Measurements from ENCODE around the gene KRTAP10-8.
"Not testable (repeated sequence)": the region's sequence is repeated elsewhere in the genome, so short reads cannot be mapped to it uniquely, and the experiment has no call there.

The KRTAP10-8 gene, protein sequence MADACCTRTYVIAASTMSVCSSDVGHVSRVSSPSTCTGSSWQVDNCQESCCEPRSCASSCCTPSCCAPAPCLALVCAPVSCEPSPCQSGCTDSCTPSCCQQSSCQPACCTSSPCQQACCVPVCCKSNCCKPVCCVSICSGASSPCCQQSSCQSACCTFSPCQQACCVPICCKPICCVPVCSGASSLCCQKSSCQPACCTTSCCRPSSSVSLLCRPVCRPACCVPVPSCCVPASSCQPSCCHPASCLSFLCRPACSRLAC

DNA sequence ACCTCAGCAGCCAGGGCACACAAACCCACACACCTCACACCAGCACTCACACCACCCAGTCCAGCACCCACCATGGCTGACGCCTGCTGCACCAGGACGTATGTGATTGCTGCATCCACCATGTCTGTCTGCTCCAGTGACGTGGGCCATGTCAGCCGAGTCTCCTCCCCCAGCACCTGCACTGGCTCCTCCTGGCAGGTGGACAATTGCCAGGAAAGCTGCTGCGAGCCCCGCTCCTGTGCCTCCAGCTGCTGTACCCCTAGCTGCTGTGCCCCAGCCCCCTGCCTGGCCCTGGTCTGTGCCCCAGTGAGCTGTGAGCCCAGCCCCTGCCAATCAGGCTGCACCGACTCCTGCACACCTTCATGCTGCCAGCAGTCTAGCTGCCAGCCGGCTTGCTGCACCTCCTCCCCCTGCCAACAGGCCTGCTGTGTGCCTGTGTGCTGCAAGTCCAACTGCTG lies at the start of gene KRTAP10-8:
Gene KRTAP10-8 (plus strand): TSS at position 51 of the 458 bp plus-strand sequence. CDS start 22 bp downstream, at position 73.
- DNase-seq (ENCODE audit: low spot score), result no peak

DNA sequence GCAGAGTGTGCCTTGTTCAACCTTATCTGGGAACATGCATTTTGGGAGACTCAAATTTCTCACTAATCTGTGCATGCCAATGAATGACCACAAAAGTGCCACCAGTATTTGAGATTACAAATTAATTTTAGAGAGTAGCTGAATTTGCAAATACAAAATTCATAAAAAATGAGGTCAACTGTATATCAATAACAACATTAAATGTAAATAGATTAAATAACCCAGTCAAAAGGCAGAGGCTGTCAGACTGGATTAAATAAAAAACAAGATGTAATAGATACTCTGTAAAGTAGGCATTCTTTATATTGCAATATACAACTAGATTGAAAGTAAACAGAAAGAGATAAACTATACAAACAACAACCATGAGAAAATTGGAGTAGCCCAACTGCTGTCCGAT lies 47.8 kb upstream of the KRTAP10-8 start:
- no peak for DNase-seq (ENCODE audit: low spot score)

DNA sequence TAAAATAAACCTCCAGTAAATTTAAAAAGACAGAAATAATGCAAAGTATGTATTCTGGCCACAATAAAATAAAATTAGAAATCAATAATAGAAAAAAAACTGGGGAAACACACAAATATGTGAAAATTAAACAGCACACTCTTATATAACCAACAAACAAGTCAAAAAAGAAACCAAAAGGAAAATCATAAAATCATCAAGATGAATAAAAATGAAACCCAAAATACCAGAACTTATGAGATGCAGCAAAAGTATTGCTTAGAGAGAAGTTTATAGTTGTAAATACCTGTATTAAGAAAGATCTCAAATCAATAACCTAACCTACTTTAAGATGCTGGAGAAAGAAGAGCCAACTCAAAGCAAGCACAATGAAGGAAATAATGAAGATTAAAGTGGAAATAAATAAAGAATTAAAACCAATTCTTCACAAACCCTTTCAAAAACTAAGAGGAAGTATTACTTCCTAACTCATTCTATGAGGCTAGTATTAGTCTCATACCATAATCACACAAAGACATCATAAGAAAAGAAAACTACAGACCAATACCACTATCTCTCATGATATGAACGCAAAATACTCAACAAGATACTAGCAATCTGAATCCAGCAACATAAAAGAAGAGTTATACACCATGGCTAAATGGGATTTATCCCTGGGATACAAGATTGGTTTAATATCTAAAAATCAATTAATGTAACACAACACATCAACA lies 46.8 kb upstream of the KRTAP10-8 start:
- no peak for DNase-seq (ENCODE audit: low spot score)

DNA sequence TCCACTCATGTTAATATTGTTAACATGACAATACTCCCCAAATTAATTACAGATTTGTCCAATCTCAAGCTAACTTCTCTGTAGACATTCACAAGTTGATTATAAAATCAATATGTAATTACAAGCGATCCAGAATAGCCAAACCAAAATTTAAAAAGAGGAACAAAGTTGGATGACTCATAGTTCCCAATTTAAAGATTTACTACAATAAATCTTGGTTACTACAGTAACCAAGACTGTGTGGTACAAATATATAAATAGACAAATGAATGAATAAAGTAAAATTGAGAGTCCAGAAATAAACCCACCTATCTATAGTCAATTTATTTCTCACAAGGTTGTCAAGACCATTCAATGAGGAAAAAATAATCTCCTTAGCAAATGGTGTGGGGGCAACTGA lies 45.5 kb upstream of the KRTAP10-8 start:
- DNase-seq (ENCODE audit: low spot score), result no peak

DNA sequence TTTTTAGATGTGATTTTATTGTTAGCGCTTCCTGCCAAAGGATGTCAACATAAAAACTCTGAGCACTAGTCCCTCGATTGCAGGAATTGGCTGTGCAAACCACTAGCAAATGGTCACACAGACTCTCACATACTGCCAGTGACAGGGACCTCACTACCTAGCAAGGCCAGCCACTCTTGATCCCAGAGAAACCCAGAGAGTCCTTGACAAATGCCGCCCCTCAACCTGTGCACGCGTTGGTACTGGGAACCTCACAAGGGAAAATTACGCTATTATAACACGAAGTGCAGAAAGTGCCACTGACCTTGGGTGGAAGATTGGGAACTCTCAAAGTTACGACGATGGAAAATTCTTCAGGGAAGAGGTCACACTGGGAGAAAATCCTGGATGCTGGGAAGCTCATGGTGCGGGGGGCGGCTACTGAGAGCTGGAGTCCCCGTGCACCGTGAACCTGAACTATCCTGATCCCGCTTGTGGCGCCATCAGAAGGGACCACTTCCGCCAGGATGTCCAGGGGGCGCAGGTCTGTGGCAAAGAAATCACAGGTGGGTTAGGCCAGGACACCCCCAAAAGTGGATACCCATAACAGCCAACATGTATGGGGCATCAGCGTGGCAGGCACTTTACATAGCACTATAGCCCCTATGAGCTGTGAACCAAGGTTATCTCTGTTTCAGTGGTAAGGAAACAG lies 44.3 kb upstream of the KRTAP10-8 start:
- no peak for DNase-seq (ENCODE audit: low spot score)

DNA sequence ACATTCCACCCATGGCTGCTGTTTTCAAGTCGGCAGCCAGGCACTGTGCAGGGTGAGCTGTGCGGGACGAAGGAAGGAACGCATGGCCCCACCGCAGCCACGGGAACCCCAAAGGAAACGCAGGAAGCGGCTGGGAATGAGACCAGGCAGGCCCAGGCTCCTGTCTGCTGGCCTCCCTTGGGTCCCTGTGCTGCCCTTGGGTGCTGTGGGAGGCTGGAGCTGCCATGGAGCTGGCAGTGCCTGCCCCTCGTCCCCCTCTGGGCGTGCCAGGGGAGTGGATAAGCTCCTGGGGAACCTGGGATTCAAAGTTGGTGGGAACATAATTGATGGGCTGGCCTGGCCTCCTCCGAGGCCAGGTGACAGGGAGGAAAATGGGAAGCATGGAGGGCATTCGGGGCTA lies 43.6 kb upstream of the KRTAP10-8 start:
- DNase-seq (ENCODE audit: low spot score), result no peak

DNA sequence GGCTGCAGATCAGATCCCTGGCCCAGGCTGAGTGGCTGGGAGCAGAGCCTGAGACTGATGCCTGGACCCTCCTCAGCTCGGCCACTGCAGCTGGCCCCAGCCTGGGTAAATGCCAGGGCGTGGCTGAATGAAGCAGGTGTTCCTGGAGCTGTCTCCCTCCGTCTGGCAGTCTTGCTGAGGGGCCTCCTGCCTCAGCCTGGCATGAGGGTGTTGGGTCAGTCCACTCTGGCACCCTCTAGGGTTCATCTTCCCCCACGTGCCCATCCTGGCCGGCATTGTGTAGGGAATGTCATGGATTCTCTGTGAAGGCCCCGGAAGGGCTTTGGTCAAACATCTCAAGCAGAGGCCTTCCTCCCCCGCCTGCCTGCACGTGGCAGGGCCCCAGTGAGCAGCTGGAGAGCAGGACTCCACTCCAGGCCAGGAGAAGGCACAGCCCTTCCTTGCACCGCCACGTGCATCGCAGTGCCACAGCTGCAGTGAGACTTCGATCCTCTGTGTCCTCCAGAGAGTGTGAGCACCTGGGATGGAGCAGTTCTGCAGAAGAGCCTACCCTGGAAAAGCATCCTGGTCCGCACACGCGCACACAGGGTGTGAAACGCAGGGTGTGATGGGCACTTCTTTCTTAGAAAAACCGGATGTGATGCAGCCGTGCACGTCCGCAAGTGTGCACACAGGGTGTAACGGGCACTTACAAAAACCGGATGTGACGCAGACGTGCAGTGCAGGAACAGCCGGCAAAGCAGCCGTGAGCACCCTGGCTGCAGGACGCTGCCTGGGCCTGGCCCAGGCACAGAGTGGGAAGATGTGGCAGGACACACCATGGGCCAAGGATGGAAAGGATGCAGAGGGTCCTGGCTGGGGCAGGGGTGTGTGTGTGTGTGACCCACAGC lies 43.0 kb upstream of the KRTAP10-8 start:
- no peak for DNase-seq (ENCODE audit: low spot score)

DNA sequence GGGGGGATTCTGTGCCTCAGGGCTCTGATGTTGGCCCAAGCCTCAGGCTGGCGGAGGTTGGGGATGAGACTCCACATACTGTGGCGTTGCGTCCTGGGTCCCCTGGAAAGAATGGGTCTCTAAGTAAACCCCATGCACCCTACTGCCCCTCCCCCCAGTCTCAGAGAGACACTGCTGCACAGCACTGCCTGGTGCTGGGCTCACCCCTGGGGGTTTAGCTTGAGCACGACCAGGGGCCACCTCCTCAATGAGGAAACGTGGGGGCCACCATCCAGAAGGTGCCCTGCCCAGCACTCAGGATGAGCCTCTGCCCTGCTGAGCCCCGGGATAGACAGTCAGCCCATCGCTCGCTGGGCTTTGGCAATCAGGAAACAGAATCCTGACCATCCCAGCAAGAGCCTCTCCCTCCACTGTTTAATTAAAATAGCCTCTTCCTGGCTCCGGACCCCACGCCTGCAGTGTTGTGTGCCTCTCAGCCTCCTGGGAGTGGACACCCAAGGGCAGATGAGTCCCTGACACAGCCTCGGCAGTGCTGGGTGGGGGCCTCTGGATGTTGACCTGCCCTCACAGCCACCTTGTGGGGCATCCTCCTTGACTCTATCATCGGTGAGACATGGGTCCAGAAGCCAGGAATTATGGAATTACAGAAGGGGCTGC lies 41.9 kb upstream of the KRTAP10-8 start:
- DNase-seq (ENCODE audit: low spot score), result no peak

DNA sequence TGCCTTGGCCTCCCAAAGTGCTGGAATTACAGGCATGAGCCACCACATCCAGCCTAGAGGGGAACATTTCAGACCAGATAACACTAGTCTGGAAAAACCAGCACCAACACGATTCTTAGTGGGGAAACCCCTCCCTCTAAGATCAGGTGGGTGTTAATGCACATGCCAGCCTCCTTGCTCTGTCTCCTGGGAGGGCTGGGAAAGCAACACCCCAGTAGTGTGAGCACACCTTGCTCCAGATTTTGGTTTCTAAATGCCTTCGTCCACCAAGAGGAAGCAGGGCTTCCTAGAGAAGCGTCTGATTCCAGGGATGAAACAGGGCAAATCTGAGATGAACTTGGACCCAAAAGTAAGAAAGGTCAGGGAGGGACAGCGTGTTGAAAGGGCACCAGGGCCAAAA lies 40.6 kb upstream of the KRTAP10-8 start:
- DNase-seq (ENCODE audit: low spot score), result no peak

DNA sequence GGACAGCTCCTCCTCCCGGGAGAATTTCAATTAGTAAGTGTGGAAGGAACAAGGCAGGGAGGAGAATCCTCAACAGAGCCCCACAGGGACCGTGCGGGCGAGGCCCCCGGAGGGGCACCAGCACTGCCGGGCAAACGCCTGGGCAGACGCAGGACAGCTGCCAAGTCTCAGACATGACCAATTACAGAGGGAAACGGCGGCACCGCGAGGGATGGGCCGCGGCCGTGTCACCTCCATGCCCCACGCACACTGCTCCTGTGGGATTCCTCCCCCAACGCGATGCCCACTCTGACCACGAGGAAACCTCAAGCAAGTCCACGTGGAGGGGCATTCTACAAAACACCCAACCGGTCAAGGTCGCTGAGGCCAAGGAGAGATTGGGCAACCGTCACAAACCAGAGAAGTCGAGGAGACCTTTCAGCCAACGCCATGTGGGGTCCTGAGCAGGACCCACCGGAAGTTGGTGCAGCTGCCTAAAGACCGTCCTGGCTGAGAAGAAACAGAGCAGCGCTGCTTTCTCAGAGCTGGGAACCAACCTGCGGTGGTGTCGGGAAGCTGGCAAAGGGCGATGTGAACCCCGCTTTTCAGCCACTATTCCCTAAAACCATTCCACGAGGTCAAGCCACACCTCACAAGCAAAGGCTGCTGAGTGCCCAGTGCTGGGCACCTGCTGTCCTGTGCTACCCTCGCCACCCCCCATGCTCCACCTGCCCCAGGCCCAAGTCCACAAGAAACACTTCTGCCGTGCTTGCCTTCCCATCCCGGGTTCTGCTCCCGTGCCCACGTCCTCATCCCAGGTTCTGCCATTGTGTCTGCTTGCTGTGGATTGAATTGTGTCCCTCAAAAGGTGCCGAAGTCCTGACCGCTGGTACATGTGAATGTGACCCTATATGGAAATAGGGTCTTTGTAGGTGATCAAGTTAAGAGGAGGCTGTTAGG lies 39.8 kb upstream of the KRTAP10-8 start:
- DNase-seq (ENCODE audit: low spot score), result no peak

DNA sequence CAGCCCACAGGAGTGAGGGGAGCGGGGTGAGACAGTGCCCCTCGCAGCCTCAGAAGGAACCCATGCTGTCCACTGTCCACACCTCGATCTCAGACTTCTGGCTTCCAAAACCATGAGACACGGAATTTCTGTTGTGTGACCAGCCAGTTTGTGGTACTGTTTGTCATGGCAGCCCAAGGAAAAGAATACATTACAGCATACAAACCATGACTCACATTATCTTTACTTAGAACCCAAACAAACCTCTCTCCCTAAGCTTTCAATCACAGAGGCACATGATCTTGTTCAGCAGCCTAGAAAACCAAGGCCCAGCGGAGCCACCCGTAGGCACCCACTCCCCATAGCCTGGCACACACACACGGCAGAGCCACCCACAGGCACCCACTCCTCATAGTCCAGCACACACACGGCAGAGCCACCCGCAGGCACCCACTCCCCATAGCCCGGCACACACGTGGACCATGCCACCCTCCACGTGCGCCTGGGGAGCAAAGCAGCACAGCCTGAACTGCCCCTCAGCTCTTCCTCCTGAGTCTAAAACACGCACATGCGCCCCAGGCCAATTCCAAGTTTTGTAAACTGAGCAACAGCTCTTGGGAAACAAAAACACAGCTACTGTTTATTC lies 38.8 kb upstream of the KRTAP10-8 start:
- DNase-seq (ENCODE audit: low spot score), result no peak

DNA sequence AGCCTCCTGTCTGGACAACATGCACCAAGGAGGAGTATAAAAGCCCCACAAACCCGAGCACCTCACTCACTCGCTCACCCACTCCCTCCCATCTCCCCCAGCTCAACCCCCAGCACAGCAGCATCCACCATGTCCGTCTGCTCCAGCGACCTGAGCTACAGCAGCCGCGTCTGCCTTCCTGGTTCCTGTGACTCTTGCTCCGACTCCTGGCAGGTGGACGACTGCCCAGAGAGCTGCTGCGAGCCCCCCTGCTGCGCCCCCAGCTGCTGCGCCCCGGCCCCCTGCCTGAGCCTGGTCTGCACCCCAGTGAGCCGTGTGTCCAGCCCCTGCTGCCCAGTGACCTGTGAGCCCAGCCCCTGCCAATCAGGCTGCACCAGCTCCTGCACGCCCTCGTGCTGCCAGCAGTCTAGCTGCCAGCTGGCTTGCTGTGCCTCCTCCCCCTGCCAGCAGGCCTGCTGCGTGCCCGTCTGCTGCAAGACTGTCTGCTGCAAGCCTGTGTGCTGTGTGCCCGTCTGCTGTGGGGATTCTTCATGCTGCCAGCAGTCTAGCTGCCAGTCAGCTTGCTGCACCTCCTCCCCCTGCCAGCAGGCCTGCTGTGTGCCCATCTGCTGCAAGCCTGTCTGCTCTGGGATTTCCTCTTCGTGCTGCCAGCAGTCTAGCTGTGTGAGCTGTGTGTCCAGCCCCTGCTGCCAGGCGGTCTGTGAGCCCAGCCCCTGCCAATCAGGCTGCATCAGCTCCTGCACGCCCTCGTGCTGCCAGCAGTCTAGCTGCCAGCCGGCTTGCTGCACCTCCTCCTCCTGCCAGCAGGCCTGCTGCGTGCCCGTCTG lies 38.0 kb upstream of the KRTAP10-8 start, which contains the start of gene KRTAP10-4:
Gene KRTAP10-4 (plus strand): TSS at position 100 of the 827 bp plus-strand sequence. CDS start 30 bp downstream, at position 130.
- DNase-seq (ENCODE audit: low spot score), result not testable (repeated sequence)

DNA sequence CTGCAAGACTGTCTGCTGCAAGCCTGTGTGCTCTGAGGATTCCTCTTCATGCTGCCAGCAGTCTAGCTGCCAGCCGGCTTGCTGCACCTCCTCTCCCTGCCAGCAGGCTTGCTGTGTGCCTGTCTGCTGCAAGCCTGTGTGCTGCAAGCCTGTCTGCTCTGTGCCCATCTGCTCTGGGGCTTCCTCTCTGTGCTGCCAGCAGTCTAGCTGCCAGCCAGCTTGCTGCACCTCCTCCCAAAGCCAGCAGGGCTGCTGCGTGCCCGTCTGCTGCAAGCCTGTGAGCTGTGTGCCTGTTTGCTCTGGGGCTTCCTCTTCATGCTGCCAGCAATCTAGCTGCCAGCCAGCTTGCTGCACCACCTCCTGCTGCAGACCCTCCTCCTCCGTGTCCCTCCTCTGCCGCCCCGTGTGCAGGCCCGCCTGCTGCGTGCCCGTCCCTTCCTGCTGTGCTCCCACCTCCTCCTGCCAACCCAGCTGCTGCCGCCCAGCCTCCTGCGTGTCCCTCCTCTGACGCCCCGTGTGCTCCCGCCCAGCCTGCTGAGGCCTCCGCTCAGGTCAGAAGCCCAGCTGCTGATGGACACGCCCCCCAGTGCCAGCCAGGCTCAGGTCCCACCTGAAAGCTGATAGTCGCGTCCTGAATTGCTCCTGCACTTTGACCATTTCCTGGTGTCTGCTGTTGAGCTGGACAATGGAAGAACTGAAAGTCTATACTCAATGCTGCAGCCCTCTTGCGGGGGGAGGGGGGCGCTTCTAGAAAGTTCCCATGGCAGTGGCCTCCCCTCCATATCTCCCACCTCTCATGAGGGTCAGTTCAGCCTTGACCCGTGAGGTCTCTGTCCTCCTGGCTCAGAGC lies 37.2 kb upstream of the KRTAP10-8 start:
- no peak for DNase-seq (ENCODE audit: low spot score)

DNA sequence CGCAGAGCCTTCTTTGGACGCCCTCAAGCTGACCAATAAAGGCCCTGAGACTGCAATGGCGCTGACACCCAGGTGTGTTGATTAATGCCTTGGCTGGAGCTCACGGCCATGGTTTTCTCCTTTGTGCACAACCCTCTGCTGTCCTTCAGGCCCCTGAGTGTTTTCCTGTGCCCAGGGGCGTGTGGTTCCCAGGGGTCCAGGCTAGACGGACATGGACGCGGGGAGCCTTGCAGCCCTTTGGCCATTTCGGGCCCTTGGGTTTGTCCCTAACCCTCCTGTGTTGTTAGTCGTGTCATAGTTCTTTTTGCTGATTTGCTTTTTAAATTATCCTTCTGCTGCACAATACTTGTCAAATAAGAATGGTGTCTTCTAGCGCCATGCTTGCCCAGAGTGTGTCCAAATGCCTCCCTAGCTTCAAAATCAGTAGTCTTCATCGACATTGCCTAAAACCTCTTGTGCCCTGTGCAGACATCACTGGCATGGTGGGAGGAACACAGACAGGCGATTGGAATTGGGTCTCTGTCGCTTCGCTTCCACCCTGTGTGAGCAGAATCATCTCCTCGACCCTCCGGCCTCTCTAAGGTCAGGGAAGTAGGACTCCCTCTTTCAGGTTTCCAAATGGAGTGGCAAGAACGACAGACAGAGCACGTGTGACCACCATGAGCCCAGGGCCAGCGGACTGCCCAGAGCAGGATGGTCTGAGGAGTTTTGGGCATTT lies 36.4 kb upstream of the KRTAP10-8 start:
- no peak for DNase-seq (ENCODE audit: low spot score)

DNA sequence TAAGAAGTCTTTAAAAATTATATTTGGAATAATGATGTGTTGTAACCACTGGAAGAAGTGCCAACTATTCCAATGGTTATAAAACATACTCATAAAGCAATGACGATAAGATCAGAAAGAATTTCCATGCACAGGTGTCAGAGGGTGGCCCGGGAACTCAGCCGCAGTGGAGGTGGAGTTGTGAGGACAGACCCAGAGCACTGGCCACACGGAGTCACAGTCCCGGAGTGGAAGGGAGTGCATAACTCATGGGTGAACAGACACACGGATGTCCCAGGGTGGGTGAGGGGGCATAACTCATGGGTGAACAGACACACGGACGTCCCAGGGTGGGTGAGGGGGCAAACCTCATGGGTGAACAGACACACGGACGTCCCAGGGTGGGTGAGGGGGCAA lies 35.9 kb upstream of the KRTAP10-8 start:
- DNase-seq (ENCODE audit: low spot score), result no peak

DNA sequence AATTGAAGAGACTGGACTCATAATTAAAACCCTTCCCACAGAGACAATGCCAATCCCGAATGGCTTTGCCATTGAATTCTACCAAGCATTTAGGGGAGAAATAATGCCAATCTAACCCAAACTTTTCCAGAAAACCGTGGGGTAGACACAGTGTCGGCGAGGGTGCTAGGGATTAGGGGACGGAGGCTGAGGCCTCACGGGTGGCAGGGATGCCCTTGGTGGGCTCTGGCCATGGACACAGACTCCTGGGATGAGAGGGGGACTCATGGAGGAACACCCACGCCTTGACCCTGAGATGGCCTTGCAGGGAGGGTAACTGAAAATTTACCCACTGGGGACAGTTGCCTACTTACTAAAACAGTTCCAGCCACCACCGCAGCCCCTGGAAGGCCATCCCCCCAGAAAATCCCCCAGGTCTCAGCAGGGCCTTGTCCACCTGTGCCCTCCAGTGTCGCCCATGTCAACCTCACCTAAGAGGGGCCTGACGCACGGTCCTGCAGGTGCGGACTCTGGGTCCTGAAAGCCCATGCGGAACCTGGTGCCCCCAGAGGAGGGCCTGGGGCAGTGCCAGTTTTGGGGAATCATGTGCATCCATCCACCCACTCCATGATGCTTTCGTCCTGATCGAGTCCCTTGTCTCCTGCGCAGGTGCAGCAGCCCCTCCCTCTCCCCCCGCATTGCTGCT lies 33.4 kb upstream of the KRTAP10-8 start:
- no peak for DNase-seq (ENCODE audit: low spot score)

Measured in kidney capillary endothelial cell (primary cell).